Measurements from ENCODE around the gene ATXN2L.
A peak's percentile ranks its signal among the peaks of the same experiment; 100 is the strongest.
"Not testable (repeated sequence)": the region's sequence is repeated elsewhere in the genome, so short reads cannot be mapped to it uniquely, and the experiment has no call there.

ATXN2L gene

GRCh38 chr16:28802235-28803019 lies 20.4 kb upstream of the ATXN2L start:
- H4K8ac ChIP-seq (ENCODE audit: low read length); H3K4me1 ChIP-seq (ENCODE audit: control insufficient read depth, insufficient read depth, low read depth, low read length): not testable (repeated sequence)
- no CpG with 5 or more reads among the region's 13 CpGs for WGBS

GRCh38 chr16:28807445-28808120 lies 15.2 kb upstream of the ATXN2L start:
- H2AK5ac ChIP-seq (ENCODE audit: low read length, severe bottlenecking); H3K4me3 ChIP-seq (ENCODE audit: insufficient read depth in 1 of 2, low read depth in 1 of 2, low read length in 2 of 2); H2BK12ac ChIP-seq (ENCODE audit: low read length in 2 of 2); H3K4me2 ChIP-seq (ENCODE audit: low read length, poor library complexity, severe bottlenecking); DNase-seq; H2BK5ac ChIP-seq (ENCODE audit: low read depth, low read length, poor library complexity, severe bottlenecking); H3K4ac ChIP-seq (ENCODE audit: low read depth in 1 of 2, low read length in 2 of 2); H3K36me3 ChIP-seq (ENCODE audit: control insufficient read depth in 1 of 2, insufficient read depth in 2 of 2, low read depth in 1 of 2, low read length in 2 of 2); H3K27ac ChIP-seq (ENCODE audit: low read length, poor library complexity, severe bottlenecking); H3K23ac ChIP-seq (ENCODE audit: low read length in 2 of 2); H2AFZ ChIP-seq (ENCODE audit: low read depth, low read length); H3K79me1 ChIP-seq (replicated peaks; ENCODE audit: low read length, poor library complexity, severe bottlenecking); H3K9me3 ChIP-seq (ENCODE audit: control insufficient read depth, low read length); H3K9ac ChIP-seq (ENCODE audit: low read length); H2BK15ac ChIP-seq (ENCODE audit: low read depth, poor library complexity, severe bottlenecking); H2BK120ac ChIP-seq (ENCODE audit: low read depth, low read length); H3K14ac ChIP-seq (ENCODE audit: low read length in 2 of 2); H3K4me1 ChIP-seq (ENCODE audit: control insufficient read depth, insufficient read depth, low read depth, low read length); H4K8ac ChIP-seq (ENCODE audit: low read length); H4K91ac ChIP-seq (ENCODE audit: low read length); H3K18ac ChIP-seq (ENCODE audit: low read depth in 1 of 2, low read length in 2 of 2); H3K27me3 ChIP-seq (ENCODE audit: control insufficient read depth in 1 of 2, insufficient read depth in 1 of 2, low read length in 2 of 2): not testable (repeated sequence)
- WGBS: no CpG with 5 or more reads among the region's 11 CpGs

More at GRCh38 chr16:28802235-28803019, 20.4 kb upstream of the ATXN2L start:
- H3K4me2 ChIP-seq (ENCODE audit: low read length, poor library complexity, severe bottlenecking); H2AK5ac ChIP-seq (ENCODE audit: low read length, severe bottlenecking); H3K79me1 ChIP-seq (replicated peaks; ENCODE audit: low read length, poor library complexity, severe bottlenecking); H3K27ac ChIP-seq (ENCODE audit: low read length, poor library complexity, severe bottlenecking); H2BK15ac ChIP-seq (ENCODE audit: low read depth, poor library complexity, severe bottlenecking); H4K91ac ChIP-seq (ENCODE audit: low read length); H3K27me3 ChIP-seq (ENCODE audit: control insufficient read depth in 1 of 2, insufficient read depth in 1 of 2, low read length in 2 of 2); H3K23ac ChIP-seq (ENCODE audit: low read length in 2 of 2); H3K9me3 ChIP-seq (ENCODE audit: control insufficient read depth, low read length); H3K4ac ChIP-seq (ENCODE audit: low read depth in 1 of 2, low read length in 2 of 2); H3K4me3 ChIP-seq (ENCODE audit: insufficient read depth in 1 of 2, low read depth in 1 of 2, low read length in 2 of 2); H2BK5ac ChIP-seq (ENCODE audit: low read depth, low read length, poor library complexity, severe bottlenecking); H3K18ac ChIP-seq (ENCODE audit: low read depth in 1 of 2, low read length in 2 of 2); H3K9ac ChIP-seq (ENCODE audit: low read length); H2AFZ ChIP-seq (ENCODE audit: low read depth, low read length); H2BK120ac ChIP-seq (ENCODE audit: low read depth, low read length); H3K36me3 ChIP-seq (ENCODE audit: control insufficient read depth in 1 of 2, insufficient read depth in 2 of 2, low read depth in 1 of 2, low read length in 2 of 2); H2BK12ac ChIP-seq (ENCODE audit: low read length in 2 of 2); H3K14ac ChIP-seq (ENCODE audit: low read length in 2 of 2): not testable (repeated sequence)
- peak; percentile 77 for DNase-seq

GRCh38 chr16:28820016-28820415 lies 2.8 kb upstream of the ATXN2L start:
- Histone ChIP-seq H3K36me3 (ENCODE audit: control insufficient read depth in 1 of 2, insufficient read depth in 2 of 2, low read depth in 1 of 2, low read length in 2 of 2) (peaks cover 11 to 17% of the 10 kb centered on the region in 2 experiments), H3K9me3 (ENCODE audit: control insufficient read depth, low read length) (no peaks in the 10 kb centered on the region), H2AFZ (ENCODE audit: low read depth, low read length) (no peak overlapping the region), H3K4me2 (ENCODE audit: low read length, poor library complexity, severe bottlenecking) (no peak overlapping the region), H3K4ac (ENCODE audit: low read depth in 1 of 2, low read length in 2 of 2) (no peak overlapping the region), H3K18ac (ENCODE audit: low read depth in 1 of 2, low read length in 2 of 2) (no peak overlapping the region), H2BK15ac (ENCODE audit: low read depth, poor library complexity, severe bottlenecking) (no peak overlapping the region), H3K4me3 (ENCODE audit: insufficient read depth in 1 of 2, low read depth in 1 of 2, low read length in 2 of 2) (no peak overlapping the region), H4K8ac (ENCODE audit: low read length) (no peak overlapping the region), H3K14ac (ENCODE audit: low read length in 2 of 2) (no peak overlapping the region), H4K91ac (ENCODE audit: low read length) (peak overlapping the region; percentile 57), H3K9ac (ENCODE audit: low read length) (no peak overlapping the region), H2BK5ac (ENCODE audit: low read depth, low read length, poor library complexity, severe bottlenecking) (no peak overlapping the region), H3K4me1 (ENCODE audit: control insufficient read depth, insufficient read depth, low read depth, low read length) (peaks cover 1% of the 10 kb centered on the region), H2AK5ac (ENCODE audit: low read length, severe bottlenecking) (no peak overlapping the region), H2BK120ac (ENCODE audit: low read depth, low read length) (no peak overlapping the region), H2BK12ac (ENCODE audit: low read length in 2 of 2) (no peak overlapping the region), H3K27me3 (ENCODE audit: control insufficient read depth in 1 of 2, insufficient read depth in 1 of 2, low read length in 2 of 2) (no peaks in the 10 kb centered on the region), H3K27ac (ENCODE audit: low read length, poor library complexity, severe bottlenecking) (no peak overlapping the region), H3K23ac (ENCODE audit: low read length in 2 of 2) (no peak overlapping the region), H3K79me1 (replicated peaks; ENCODE audit: low read length, poor library complexity, severe bottlenecking) (peaks cover 14% of the 10 kb centered on the region)
- WGBS: 95% methylated on average over 5 of the region's 5 CpGs
- DNase-seq: no peak

- H3K79me1 ChIP-seq (replicated peaks; ENCODE audit: low read length, poor library complexity, severe bottlenecking): peaks cover 14% of the 10 kb centered on the region
- H3K18ac ChIP-seq (ENCODE audit: low read depth in 1 of 2, low read length in 2 of 2); H2BK5ac ChIP-seq (ENCODE audit: low read depth, low read length, poor library complexity, severe bottlenecking); H4K8ac ChIP-seq (ENCODE audit: low read length); H3K27me3 ChIP-seq (ENCODE audit: control insufficient read depth in 1 of 2, insufficient read depth in 1 of 2, low read length in 2 of 2); H3K4me1 ChIP-seq (ENCODE audit: control insufficient read depth, insufficient read depth, low read depth, low read length); H3K4me2 ChIP-seq (ENCODE audit: low read length, poor library complexity, severe bottlenecking); H2AFZ ChIP-seq (ENCODE audit: low read depth, low read length); H4K91ac ChIP-seq (ENCODE audit: low read length); H3K9me3 ChIP-seq (ENCODE audit: control insufficient read depth, low read length); H3K27ac ChIP-seq (ENCODE audit: low read length, poor library complexity, severe bottlenecking); H3K14ac ChIP-seq (ENCODE audit: low read length in 2 of 2); H3K4ac ChIP-seq (ENCODE audit: low read depth in 1 of 2, low read length in 2 of 2); H3K23ac ChIP-seq (ENCODE audit: low read length in 2 of 2); H2BK15ac ChIP-seq (ENCODE audit: low read depth, poor library complexity, severe bottlenecking); H3K9ac ChIP-seq (ENCODE audit: low read length); DNase-seq; H2BK120ac ChIP-seq (ENCODE audit: low read depth, low read length); H3K4me3 ChIP-seq (ENCODE audit: insufficient read depth in 1 of 2, low read depth in 1 of 2, low read length in 2 of 2); H2AK5ac ChIP-seq (ENCODE audit: low read length, severe bottlenecking); H2BK12ac ChIP-seq (ENCODE audit: low read length in 2 of 2): not testable (repeated sequence)
- whole genome bisulfite sequencing: 97% methylated on average over 13 of the region's 13 CpGs
- H3K36me3 ChIP-seq (ENCODE audit: control insufficient read depth in 1 of 2, insufficient read depth in 2 of 2, low read depth in 1 of 2, low read length in 2 of 2): peaks cover 13 to 21% of the 10 kb centered on the region in 2 experiments
Observed at GRCh38 chr16:28820546-28820945, 2.3 kb upstream of the ATXN2L start.

Data from mesenchymal stem cell (in vitro differentiated cells and primary cell).